Stimulated activated CD4-positive, alpha-beta T cell treated with anti-CD3 and anti-CD28 coated beads, Interleukin-12 subunit alpha, Interleukin-12 subunit beta, amount 100 ng/mL, for 24 hours (primary cell): Measurements from ENCODE around the gene SEL1L.
"Not testable (repeated sequence)": the region's sequence is repeated elsewhere in the genome, so short reads cannot be mapped to it uniquely, and the experiment has no call there.

ENCODE experiments used
- DNase-seq, 2 experiments: peaks; one replicate each; pipeline ENCODE4 v3.0.0-alpha.2; 2020; ENCODE audit warnings: low read depth in 2 of 2

Gene SEL1L

GRCh38 chr14:81474148-81474492 lies 59.5 kb downstream of the SEL1L start:
- no peak for DNase-seq

- DNase-seq = no peak
These were observed 60.1 kb downstream of the SEL1L start for GRCh38 chr14:81473456-81474147.

- no peak for DNase-seq
These were observed 61.4 kb downstream of the SEL1L start for GRCh38 chr14:81472096-81472800.

- peak in 1 of 2 experiments; percentile 22 for DNase-seq
These were observed 62.6 kb downstream of the SEL1L start for GRCh38 chr14:81471062-81471461.

GRCh38 chr14:81470557-81470826 lies 63.2 kb downstream of the SEL1L start:
- not testable (repeated sequence) for DNase-seq

GRCh38 chr14:81466854-81467253 lies 66.8 kb downstream of the SEL1L start:
- no peak for DNase-seq

- no peak for DNase-seq
These were observed 68.0 kb downstream of the SEL1L start for GRCh38 chr14:81465507-81466228.

DNA sequence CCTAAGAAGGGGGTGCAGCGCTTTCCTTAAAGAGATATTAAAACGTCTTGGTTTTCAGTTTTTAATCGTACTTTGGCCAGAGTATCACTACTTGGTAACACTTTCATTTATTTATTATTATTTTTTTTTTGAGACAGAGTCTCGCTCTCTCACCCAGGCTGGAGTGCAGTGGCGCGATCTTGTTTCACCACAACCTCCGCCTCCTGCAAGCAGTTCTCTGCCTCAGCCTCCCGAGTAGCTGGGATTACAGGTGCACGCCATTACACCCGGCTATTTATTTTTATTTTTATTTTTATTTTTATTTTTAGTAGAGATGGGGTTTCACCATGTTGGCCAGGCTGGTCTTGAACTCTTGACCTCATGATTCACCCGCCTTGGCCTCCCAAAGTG lies 68.7 kb downstream of the SEL1L start:
- DNase-seq = not testable (repeated sequence)

DNA sequence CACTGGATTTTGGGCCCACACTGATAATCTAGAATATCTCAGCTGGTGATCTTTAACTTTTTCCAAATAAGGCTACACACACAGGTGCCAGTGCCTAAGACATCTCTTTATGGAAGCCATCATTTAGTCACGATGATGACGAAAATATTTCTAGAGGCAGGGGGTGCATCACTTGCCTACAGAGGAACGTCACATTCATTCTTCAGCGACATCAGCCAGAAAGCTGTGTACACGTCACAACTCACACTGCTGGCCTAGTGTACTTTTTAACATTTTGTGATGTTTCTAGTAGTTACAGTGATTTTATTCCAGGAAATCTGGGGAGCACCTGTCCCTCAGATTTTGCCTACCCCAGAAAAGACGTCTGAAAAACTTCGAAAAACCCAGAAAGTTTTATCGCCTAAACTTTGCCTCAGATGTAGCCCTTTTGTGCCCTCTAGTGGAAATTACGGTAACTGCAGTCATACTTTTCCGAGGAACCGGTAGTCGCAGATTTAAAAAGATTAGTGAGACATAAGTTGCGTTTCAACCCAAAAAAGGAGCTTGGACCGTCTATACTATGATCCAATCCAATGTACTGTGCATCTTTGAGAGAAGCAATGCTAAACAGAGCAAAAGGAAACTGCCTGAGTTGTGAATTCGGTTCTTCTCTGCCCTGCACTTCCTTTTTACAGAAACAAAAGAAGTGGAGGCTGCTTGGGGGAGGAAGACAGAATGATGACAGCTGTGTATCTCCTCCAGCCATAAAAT lies 69.2 kb downstream of the SEL1L start:
- peak; percentile 20 to 28 for DNase-seq

DNA sequence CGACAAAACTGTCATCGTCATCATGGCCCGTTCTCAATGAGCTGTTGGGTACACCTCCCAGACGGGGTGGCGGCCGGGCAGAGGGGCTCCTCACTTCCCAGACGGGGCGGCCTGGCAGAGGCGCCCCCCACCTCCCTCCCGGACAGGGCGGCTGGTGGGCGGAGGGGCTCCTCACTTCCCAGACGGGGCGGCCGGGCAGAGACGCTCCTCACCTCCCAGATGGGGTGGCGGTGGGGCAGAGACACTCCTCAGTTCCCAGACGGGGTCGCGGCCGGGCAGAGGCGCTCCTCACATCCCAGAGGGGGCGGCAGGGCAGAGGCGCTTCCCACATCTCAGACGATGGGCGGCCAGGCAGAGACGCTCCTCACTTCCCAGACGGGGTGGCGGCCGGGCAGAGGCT lies 71.3 kb downstream of the SEL1L start:
- DNase-seq = not testable (repeated sequence)

- DNase-seq = no peak
These were observed 73.7 kb downstream of the SEL1L start for GRCh38 chr14:81459912-81460311.

- DNase-seq = no peak
These were observed 75.3 kb downstream of the SEL1L start for GRCh38 chr14:81458352-81458751.

- DNase-seq = no peak
These were observed 78.3 kb downstream of the SEL1L start for GRCh38 chr14:81455390-81455789.

- DNase-seq = no peak
These were observed 79.0 kb downstream of the SEL1L start for GRCh38 chr14:81454572-81455218.

DNA sequence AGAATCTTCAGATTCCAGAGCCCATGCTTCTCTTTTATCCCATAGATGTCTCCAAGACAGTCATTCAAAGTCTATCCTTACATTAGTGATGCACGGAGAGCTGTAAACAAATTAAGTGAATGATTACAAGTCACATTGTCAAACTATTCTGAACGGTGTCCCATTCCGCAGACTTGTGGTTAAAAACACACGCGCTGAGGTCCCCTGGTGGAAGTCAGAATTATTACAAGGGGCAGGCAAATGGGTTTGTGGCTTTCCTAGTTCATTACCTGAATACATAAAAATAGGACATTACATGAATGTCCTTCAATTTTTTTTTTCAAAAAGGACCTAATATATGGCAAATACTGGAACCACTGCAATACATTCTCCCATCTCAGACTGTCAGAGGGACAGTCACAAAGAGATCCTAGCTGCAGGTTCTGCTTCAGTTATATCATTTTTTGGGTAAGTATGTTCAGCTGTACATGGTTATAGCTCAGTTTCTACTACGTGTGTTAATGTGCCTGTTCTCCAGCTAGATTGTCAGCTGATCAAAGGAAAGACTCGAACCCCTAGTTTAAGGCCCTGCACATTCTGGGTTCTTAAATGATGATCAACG lies 80.4 kb downstream of the SEL1L start:
- peak in 1 of 2 experiments; percentile 37 for DNase-seq

DNA sequence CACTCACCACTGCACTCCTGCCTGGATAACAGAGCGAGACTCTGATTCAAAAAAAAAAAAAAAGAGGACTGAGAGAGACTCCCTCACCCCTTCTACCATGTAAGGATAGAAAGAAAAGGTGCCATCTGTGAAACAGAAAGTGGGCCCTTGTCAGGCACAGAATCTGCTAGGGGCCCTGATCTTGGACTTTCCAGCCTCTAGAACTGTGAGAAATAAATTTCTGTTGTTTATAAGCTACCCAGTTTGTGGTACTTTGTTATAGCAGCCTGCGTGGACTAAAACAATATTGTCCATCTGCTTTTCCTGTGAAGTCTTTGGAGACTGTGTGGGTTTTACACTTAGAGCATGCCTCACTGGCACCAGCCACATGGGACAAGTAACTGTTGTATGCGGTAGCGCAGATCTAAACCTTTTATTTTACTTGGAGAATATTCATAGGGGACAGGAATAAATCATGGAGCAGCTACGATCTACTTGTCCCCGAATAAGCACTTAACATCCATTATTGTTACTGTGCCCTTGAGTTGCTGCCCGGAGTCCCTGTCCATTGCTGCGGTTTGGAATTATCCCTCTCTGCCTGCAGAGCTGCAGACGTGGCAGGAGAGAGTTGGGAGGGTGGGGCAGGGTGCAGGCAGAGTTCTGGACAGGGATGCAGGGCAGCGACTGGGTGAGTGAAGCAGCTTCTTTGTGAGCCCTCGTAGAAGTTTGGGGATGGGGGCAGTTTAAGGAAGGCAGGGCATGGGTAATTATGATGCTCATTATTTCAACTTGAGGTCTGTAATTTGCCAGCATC lies 81.1 kb downstream of the SEL1L start:
- DNase-seq = no peak

- no peak for DNase-seq
These were observed 82.7 kb downstream of the SEL1L start for GRCh38 chr14:81450976-81451375.

DNA sequence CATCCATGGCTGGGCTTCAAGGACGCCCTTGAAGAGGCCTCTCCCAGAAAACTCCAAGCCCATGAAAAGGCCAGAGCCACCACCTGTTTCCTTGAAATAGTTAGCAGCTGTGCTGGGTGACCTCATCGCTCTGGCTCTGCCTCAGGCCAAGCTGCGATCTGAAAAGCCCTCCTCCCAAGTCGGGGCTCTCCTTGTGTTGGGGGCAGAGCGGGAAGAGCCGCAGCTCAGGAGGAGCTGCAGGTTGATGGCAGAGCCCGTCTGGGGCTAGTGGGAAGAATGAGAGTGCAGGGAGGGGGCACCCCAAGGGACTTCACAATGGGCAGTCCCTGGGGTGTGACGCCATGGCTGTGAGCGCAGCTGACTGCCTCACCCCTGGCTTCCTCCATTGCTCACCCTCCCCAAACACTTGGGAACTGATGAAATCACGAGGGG lies 83.5 kb downstream of the SEL1L start:
- no peak for DNase-seq

- DNase-seq = no peak
These were observed 84.1 kb downstream of the SEL1L start for GRCh38 chr14:81449576-81449975.

DNA sequence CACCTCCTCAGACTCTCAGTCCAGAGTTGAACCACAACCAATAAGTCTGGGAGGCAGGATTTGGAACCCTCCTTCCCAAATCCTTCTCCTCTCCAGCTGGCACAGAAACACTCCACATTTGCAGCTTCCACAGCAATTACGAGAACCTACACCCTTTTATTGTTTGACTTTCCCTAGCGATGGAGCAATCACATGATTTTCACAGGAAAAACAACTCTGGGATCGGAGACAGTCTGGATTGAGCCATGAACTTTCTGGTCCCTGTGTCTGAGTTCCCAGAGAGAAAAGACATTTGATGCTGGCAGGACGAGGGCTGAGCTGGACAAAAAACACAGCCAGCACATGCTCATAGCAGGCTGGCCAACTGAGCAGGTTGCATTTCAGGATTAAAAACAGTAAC lies 84.5 kb downstream of the SEL1L start:
- DNase-seq = no peak
